ENCODE data around the gene RASA4.
"Not testable (repeated sequence)": the region's sequence is repeated elsewhere in the genome, so short reads cannot be mapped to it uniquely, and the experiment has no call there.

DNA sequence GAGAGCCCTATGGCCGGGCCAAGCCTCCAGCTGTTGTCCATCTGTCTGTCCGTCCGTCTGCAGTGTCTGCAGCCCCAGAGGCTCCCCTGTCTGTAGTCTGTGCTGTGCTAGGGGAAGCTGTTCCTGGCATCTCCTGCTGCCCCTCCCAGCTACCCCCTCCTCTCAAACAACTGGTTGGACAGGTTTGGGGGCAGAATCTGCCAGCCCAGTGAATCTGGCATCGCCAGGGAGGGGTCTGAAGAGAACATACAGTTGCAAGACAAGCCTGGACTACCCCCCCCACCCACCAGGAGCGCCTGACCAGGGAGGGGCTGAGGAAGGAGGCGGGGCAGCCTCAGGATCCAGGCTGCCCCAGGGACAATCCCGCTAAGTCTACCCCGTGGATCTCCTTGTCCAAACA is 73.0 kb downstream of the RASA4 start, which contains the start of gene UPK3BL2:
- TF ChIP-seq, protein P1, sequence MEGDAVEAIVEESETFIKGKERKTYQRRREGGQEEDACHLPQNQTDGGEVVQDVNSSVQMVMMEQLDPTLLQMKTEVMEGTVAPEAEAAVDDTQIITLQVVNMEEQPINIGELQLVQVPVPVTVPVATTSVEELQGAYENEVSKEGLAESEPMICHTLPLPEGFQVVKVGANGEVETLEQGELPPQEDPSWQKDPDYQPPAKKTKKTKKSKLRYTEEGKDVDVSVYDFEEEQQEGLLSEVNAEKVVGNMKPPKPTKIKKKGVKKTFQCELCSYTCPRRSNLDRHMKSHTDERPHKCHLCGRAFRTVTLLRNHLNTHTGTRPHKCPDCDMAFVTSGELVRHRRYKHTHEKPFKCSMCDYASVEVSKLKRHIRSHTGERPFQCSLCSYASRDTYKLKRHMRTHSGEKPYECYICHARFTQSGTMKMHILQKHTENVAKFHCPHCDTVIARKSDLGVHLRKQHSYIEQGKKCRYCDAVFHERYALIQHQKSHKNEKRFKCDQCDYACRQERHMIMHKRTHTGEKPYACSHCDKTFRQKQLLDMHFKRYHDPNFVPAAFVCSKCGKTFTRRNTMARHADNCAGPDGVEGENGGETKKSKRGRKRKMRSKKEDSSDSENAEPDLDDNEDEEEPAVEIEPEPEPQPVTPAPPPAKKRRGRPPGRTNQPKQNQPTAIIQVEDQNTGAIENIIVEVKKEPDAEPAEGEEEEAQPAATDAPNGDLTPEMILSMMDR (IDR thresholded peaks at IDR 0.05), result not testable (repeated sequence)
- TF ChIP-seq EZH2 (IDR thresholded peaks at IDR 0.05; ENCODE audit: borderline replicate concordance, insufficient read depth, low read depth, low read length, poor library complexity, severe bottlenecking), result not testable (repeated sequence)

Measured in B cell (primary cell).